GM21619 (cell line): ENCODE measurements around the gene CABCOCO1.
A peak's percentile ranks its signal among the peaks of the same experiment; 100 is the strongest.

Source experiments
- ATAC-seq: cut with Tn5 transposase; IDR thresholded peaks from one replicate; pipeline ENCODE4 v1.9.1; 2021; ENCODE audit not compliant: unreplicated experiment

The CABCOCO1 gene

GRCh38 chr10:61779950-61780659 lies 117.4 kb downstream of the CABCOCO1 start:
- no peak for ATAC-seq

GRCh38 chr10:61780732-61781131 lies 118.0 kb downstream of the CABCOCO1 start:
- no peak for ATAC-seq

- no peak for ATAC-seq
These were observed 119.3 kb downstream of the CABCOCO1 start for GRCh38 chr10:61781969-61782403.

- no peak for ATAC-seq
These were observed 121.8 kb downstream of the CABCOCO1 start for GRCh38 chr10:61784354-61785133.

- no peak for ATAC-seq
These were observed 122.9 kb downstream of the CABCOCO1 start for GRCh38 chr10:61785473-61786105.

- peak; percentile 98 for ATAC-seq
These were observed 124.0 kb downstream of the CABCOCO1 start for GRCh38 chr10:61786728-61787127.

- no peak for ATAC-seq
These were observed 124.4 kb downstream of the CABCOCO1 start for GRCh38 chr10:61787170-61787569.

- ATAC-seq: no peak
These were observed 126.3 kb downstream of the CABCOCO1 start for GRCh38 chr10:61789031-61789430.

GRCh38 chr10:61791216-61791615 lies 128.5 kb downstream of the CABCOCO1 start:
- no peak for ATAC-seq

- no peak for ATAC-seq
These were observed 129.5 kb downstream of the CABCOCO1 start for GRCh38 chr10:61792097-61792716.

- no peak for ATAC-seq
These were observed 130.2 kb downstream of the CABCOCO1 start for GRCh38 chr10:61792921-61793320.

GRCh38 chr10:61793760-61794703 lies 131.3 kb downstream of the CABCOCO1 start:
- no peak for ATAC-seq

GRCh38 chr10:61795147-61795546 lies 132.4 kb downstream of the CABCOCO1 start:
- ATAC-seq: no peak

GRCh38 chr10:61795551-61795950 lies 132.8 kb downstream of the CABCOCO1 start:
- no peak for ATAC-seq

- ATAC-seq: no peak
These were observed 134.1 kb downstream of the CABCOCO1 start for GRCh38 chr10:61796785-61797184.

GRCh38 chr10:61797304-61798153 lies 134.8 kb downstream of the CABCOCO1 start:
- no peak for ATAC-seq

- no peak for ATAC-seq
These were observed 136.0 kb downstream of the CABCOCO1 start for GRCh38 chr10:61798713-61799112.

- no peak for ATAC-seq
These were observed 138.8 kb downstream of the CABCOCO1 start for GRCh38 chr10:61801484-61801883.

- ATAC-seq: no peak
These were observed 140.5 kb downstream of the CABCOCO1 start for GRCh38 chr10:61803269-61803668.
